ENCODE results near the gene MRPS9.
A peak's percentile ranks its signal among the peaks of the same experiment; 100 is the strongest.

Gene MRPS9

DNA sequence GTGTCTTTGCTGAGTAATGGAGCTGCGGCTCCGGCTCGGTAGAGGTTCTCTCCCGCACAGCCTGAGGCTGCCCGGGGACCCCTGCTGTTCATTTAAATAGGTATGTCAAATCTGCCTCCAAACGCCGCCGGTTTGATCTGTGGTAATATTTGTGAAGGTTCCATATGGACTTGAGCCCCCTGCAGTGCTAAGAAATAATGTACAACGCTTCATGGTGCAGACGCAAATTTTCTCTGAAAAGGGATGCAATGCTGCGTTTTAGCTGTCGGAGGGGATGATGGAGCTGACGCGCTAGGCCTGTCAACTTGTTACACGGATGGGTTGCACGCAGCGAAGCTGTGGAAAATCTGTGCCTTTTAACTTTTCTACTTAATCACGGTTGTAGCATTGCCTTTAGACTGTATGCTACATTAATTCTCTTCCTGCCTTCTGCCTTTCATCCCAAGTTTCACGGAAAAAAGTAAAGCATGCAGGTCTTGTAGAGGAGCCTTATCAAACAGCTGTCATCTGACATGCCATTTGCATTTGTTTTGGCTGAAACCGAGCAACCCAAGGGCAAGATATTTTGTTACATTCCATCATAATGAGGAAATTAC is 43.2 kb downstream of the MRPS9 start:
- no peak for DNase-seq

GRCh38 chr2:105082107-105082506 is 44.2 kb downstream of the MRPS9 start:
- no peak for DNase-seq

DNA sequence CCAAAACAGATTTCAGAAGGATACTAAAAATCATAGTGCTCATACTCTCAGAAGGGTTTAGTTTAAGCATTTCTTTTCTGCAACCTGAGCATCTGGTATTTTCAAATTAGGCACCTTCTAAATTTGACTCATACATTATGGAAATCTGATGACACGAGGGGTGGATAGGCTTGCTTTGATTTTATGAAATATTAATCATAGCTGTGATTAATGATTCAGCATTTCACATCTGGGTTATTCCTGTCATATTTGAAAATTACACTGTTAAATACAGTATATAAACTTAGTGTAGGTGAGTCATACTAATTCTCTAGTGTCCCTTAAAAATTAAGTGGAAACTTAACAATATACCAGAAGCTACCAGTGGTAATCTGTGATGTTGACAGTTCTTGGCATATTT is 47.7 kb downstream of the MRPS9 start:
- no peak for DNase-seq

GRCh38 chr2:105087273-105087672 is 49.4 kb downstream of the MRPS9 start:
- DNase-seq: no peak

DNA sequence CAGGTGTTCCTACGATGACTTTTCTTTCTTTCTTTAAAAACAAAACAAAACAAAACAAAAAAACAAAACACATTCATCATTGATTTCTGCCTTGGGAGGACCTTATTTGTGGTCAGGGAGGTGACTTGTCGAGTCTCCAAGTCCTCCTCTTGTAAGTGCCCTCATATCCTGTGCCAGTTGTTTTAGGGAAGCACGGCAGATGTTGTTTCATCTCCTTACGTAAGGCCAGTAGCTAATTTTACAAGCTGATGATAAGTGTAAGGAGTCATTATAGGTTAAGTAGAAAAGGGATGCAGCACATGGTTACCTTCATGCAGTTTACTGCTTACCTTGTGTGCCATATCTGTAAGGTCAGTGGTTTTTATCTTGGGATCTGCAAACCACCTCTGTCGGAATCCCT is 52.2 kb downstream of the MRPS9 start:
- no peak for DNase-seq

GRCh38 chr2:105092797-105093196 is 54.9 kb downstream of the MRPS9 start:
- DNase-seq: no peak

DNA sequence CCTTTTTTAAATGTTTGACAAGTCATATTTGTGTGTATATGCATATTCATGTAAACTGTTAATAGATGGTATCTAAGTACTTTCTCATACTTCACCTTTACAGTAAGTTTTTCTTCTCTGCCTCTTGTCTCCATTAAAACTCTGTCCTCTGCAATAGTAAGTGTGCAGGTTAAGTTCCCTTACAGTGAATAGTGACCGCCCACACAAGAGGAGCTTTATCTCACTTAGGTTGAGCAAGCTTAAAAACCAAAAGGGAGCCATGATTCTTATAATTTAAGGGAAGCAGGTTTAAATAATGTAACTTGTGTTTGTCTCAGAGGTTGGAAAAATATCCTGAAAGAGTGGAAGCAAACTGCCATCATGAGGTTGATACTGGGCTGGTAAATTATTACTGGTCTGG is 61.3 kb downstream of the MRPS9 start:
- no peak for DNase-seq

GRCh38 chr2:105100046-105100840 is 62.4 kb downstream of the MRPS9 start:
- no peak for DNase-seq

DNA sequence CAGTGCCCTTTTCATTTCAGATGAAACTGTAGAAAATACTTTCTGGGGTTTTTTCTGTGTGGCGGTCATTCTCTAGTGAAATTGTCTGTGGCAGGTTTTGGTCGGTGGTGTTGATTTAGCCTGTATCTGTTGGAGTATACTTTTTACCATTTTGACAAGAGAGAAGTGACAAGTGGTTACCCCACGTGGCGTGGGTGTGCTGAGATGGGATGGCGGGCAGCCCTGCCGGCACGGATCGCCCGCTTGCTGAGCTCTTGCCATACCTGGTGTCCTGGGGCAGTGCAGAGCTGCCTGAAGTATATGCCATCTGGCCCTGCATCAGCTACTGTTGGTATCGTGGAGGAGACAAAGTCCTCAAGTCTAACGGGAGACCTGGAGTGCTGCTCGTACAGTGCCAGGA is 64.1 kb downstream of the MRPS9 start:
- DNase-seq: no peak

- no peak for DNase-seq
Measured at GRCh38 chr2:105102963-105103421, 65.1 kb downstream of the MRPS9 start.

DNA sequence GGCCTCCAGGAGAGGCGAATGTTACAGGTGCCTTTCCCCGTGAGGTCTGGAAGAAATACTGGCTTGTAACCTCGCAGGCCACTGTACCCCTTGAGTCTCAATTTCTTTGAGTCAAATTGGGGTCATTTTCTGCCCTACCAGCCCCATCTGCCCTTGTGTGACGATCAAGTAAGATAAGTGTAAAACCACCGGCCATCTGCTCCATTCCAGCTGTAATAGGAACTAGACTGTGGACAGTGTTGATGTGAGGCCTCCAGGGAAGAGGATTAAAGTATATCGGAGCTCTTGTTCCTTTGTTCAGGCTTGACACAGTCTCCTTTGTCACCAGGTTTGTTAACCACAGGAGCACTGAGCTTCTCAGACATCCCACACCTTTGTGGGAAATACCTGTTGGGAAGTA is 65.6 kb downstream of the MRPS9 start:
- DNase-seq: no peak

GRCh38 chr2:105104208-105104731 is 66.4 kb downstream of the MRPS9 start:
- no peak for DNase-seq

DNA sequence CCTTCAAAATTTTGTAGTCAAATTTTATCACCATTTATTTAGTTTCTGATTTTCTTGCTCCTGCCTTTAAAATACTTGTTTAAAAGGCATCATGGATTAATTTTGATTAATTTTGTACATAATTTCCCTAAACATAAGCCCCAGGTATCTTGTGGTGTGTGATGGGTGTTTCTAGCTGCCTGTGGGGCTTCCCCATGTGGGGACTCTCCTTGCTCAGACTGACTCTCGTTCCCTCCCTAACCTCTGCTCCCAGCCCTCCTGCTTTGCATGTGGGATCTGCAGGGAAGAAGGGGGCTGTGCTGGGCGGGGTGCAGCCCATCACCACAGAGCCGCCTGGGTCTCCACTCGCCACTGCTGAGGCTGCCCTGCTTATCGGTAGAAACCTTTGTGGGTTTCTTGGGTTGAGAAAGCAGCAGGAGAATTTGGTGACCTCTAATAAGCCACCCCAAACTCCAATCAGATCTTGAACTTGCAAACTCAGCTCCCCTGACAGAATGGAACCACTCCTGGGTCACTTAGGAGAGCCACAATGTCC is 72.5 kb downstream of the MRPS9 start:
- no peak for DNase-seq

DNA sequence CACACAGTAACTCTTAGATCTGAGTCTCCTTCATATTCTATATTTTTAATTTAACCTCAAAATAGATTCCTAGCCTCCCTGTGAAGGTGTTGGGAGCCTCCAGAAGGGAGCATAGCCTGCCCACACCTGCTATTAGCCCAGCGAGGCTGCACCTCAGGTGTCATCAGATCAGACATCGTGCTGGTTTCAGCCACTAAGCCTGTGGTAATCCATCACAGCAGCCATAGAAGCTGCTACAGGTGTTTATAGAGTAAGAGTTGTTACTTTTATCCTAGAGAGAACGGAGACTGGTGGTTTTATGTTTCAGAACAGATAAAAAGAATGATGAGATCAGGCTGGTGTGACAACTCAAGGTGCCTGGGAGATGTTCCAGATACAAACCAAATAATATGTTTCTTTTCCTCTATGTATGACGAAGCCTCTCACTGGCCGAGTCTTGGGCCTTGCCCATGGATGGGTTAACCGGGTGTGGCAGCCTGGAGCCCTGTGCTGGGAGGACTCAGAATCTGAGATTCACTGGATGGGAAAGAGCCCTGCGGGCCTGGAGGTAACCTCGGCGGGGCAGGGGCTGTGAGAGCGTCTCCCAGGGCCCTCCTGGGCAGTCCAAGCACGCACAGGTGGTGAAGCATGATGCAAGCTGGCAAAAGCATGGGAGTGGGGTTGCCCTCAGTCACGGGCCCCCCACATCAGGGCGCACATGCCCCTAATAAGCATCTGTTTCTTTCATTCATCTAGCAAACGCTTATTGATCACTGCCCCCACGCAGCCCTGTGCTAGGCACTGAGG is 73.7 kb downstream of the MRPS9 start:
- no peak for DNase-seq

DNA sequence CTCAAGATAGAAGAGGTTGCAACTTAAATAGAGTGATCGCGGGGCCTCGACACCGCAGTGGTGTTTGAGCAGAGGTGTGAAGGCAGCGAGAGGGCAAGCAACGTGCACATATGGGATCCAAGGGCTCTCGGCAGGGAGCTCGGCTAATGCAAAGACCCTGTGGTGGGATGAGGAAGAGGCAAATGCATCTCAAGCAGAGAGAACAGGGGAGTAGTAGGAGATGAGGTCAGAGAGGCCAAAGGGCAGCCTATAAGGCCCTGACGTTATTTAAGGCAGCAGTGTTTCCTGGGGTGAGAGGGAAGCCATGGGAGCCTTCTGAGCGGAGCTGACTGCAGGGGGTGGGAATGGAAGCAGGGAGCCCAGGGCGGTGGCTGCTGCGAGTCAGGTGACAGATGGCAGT is 74.5 kb downstream of the MRPS9 start:
- DNase-seq: no peak

DNA sequence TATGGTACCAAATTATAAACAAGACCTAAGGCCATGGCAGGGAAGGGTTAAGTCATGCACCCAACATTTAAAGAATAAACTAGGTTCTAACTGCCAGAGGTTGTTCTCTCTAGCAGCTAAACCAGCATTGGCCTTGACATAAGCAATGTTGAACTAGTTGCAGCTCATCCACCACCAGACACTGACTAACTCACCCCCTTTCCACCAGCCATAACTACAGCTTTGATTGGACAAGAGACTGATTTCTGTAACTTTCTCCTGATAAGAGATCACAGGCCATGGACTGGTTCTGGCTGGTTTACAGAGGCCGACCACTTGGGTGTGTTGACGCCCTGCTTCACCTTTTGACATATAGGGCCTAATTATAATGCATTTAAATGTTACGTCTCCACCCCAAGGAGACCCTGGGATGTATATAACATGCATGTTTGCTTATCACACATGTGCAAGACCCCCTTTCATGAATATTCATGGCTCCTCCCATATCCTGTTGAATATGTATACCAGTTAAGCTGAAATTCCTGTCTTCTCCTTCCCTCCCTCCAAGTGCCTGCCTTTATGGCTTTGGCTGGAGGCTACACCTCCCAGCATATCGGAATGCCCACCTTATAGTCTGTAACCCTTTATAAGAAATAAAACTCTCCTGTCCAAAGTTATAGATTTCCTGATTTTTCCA is 75.9 kb downstream of the MRPS9 start:
- no peak for DNase-seq

DNA sequence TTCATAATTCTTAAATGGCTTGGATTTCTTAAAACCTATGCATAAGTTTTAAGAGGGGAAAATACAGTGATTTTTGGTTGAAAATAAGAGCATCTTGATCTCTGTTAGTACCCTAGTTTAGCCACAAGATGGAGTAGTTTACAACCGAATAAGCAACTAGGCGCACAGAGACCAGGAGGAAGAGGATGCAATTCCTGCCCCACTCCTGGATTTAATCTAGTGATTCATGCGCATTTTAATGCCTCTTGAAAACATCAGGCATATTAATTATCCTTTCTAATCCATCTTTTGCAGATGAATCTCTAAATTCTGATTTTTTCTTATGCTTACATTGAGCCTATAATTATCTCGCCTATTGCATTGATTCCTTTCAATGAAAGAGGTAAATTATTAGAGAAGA is 76.7 kb downstream of the MRPS9 start:
- DNase-seq: peak; percentile 65

- no peak for DNase-seq
Measured at GRCh38 chr2:105116348-105116747, 78.5 kb downstream of the MRPS9 start.

DNA sequence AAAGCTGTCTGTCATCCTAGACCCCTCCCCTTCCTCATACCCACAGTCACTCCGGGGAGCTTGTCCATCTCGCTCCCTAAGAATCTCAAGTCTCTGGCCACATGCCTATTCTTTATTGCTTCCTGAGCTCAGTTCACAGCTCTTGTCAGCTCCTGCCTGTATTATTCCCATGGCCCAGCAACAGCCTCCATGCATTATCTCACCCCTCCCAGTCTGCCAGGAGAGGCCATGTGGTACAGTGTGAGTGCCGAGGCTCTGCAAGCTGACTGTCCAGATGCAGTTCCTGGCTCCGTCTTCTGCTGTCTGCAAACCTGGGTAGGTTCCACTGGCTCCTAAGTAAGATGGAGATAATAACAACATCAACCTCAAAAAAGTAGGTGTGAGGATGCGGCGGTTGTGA is 79.7 kb downstream of the MRPS9 start:
- DNase-seq: no peak

GRCh38 chr2:105118960-105119359 is 81.1 kb downstream of the MRPS9 start:
- no peak for DNase-seq

GRCh38 chr2:105121434-105121833 is 83.6 kb downstream of the MRPS9 start:
- no peak for DNase-seq

- DNase-seq: no peak
Measured at GRCh38 chr2:105125428-105125827, 87.6 kb downstream of the MRPS9 start.

DNA sequence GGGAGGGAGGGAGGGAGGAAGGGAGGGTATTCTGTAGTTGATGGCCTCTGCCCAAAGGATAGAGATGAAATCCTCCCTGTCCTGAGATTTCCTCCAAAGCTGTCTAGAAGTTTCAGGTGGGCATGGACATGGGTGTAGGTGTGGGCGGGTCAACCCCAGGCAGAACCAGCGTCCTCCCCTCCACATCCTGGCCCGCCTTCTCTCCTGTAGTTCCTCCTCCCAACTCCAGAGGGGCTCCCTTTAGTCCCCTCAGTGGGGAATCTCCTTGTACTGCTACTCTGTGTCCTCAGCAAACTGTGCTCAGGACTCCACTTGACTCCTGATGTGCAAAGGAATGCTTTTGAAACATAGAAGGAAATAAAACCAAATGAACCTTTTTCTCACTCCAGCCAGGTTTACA is 88.1 kb downstream of the MRPS9 start:
- no peak for DNase-seq

Measured in NCI-H2029 treated with DMSO at 0.1 percent for 48 hours (cell line).